Duodenal mucosa (tissue), 2 donors: ENCODE results near the gene VEGFA.

ENCODE experiments used
- H3K27ac ChIP-seq: one replicate; pipeline ENCODE4 v1.7.0; 2013; ENCODE audit warnings: low read depth, low read length
- H3K27me3 ChIP-seq, 2 donors: one replicate each; pipeline ENCODE4 v1.7.0; 2013; ENCODE audit warnings: low read length in 2 of 2, control low read depth in 1 of 2; ENCODE audit not compliant: insufficient read depth in 2 of 2, control insufficient read depth in 1 of 2
- H3K36me3 ChIP-seq, 2 donors: one replicate each; pipeline ENCODE4 v1.7.0; 2013; ENCODE audit warnings: low read length in 2 of 2, control low read depth in 1 of 2; ENCODE audit not compliant: insufficient read depth in 2 of 2, control insufficient read depth in 1 of 2
- H3K4me1 ChIP-seq, 2 donors: one replicate each; pipeline ENCODE4 v1.7.0; 2013; ENCODE audit warnings: low read length in 2 of 2, control low read depth in 1 of 2; ENCODE audit not compliant: insufficient read depth in 2 of 2, control insufficient read depth in 1 of 2
- H3K4me3 ChIP-seq, 2 donors: one replicate each; pipeline ENCODE4 v1.7.0; 2013; ENCODE audit warnings: low read length in 2 of 2, low read depth in 1 of 2
- H3K9ac ChIP-seq, 2 donors: one replicate each; pipeline ENCODE4 v1.7.0; 2013; ENCODE audit warnings: low read length in 2 of 2, low read depth in 1 of 2
- H3K9me3 ChIP-seq, 2 donors: one replicate each; pipeline ENCODE4 v1.7.0; 2013; ENCODE audit warnings: low read length in 2 of 2, control low read depth in 1 of 2; ENCODE audit not compliant: control insufficient read depth in 1 of 2

The VEGFA gene

GRCh38 chr6:43769526-43770371 lies at the start of gene VEGFA:
VEGFA (plus strand) TSS chr6:43770211.
- no peaks in the 10 kb centered on the region for H3K9me3 ChIP-seq
- H3K4me1 ChIP-seq = peaks cover 56 to 65% of the 10 kb centered on the region in 2 donors

GRCh38 chr6:43720999-43721398 lies 49.0 kb upstream of the VEGFA start:
- no peaks in the 10 kb centered on the region for H3K36me3 ChIP-seq
- H3K27ac ChIP-seq = no peak overlapping the region
- no peaks in the 10 kb centered on the region for H3K27me3 ChIP-seq
- H3K9ac ChIP-seq = no peak overlapping the region
- H3K9me3 ChIP-seq = no peaks in the 10 kb centered on the region
- no peak overlapping the region for H3K4me3 ChIP-seq
- H3K4me1 ChIP-seq = peaks cover 20 to 23% of the 10 kb centered on the region in 2 donors

More at GRCh38 chr6:43769526-43770371, at the start of gene VEGFA:
- peak within 1 kb of the TSS; percentile 97 to 99 for H3K9ac ChIP-seq
- H3K4me3 ChIP-seq = peak within 1 kb of the TSS; percentile 79 to 87
- H3K27me3 ChIP-seq = no peaks in the 10 kb centered on the region
- no peaks in the 10 kb centered on the region for H3K36me3 ChIP-seq
- peak within 1 kb of the TSS; percentile 96 for H3K27ac ChIP-seq

- Histone ChIP-seq H3K27me3 (no peaks in the 10 kb centered on the region), H3K4me3 (no peak overlapping the region), H3K9me3 (no peaks in the 10 kb centered on the region), H3K36me3 (no peaks in the 10 kb centered on the region), H3K27ac (no peak overlapping the region), H3K4me1 (peaks cover 20 to 23% of the 10 kb centered on the region in 2 donors), H3K9ac (no peak overlapping the region)
Observed at GRCh38 chr6:43722920-43723545, 47.0 kb upstream of the VEGFA start.

GRCh38 chr6:43723737-43724295 lies 46.2 kb upstream of the VEGFA start:
- H3K36me3 ChIP-seq = no peaks in the 10 kb centered on the region
- no peaks in the 10 kb centered on the region for H3K9me3 ChIP-seq
- peak overlapping the region in 1 of 2 donors; percentile 19 for H3K9ac ChIP-seq
- H3K4me1 ChIP-seq = peaks cover 22 to 24% of the 10 kb centered on the region in 2 donors
- no peak overlapping the region for H3K27ac ChIP-seq
- no peaks in the 10 kb centered on the region for H3K27me3 ChIP-seq
- no peak overlapping the region for H3K4me3 ChIP-seq

- Histone ChIP-seq H3K27ac (no peak overlapping the region), H3K9ac (no peak overlapping the region), H3K36me3 (no peaks in the 10 kb centered on the region), H3K27me3 (no peaks in the 10 kb centered on the region), H3K9me3 (no peaks in the 10 kb centered on the region), H3K4me3 (no peak overlapping the region), H3K4me1 (peaks cover 27 to 29% of the 10 kb centered on the region in 2 donors)
Observed at GRCh38 chr6:43724354-43724753, 45.7 kb upstream of the VEGFA start.

GRCh38 chr6:43724914-43725642 lies 44.9 kb upstream of the VEGFA start:
- Histone ChIP-seq H3K4me3 (no peak overlapping the region), H3K4me1 (peaks cover 27 to 29% of the 10 kb centered on the region in 2 donors), H3K36me3 (no peaks in the 10 kb centered on the region), H3K9me3 (no peaks in the 10 kb centered on the region), H3K9ac (no peak overlapping the region), H3K27me3 (no peaks in the 10 kb centered on the region), H3K27ac (no peak overlapping the region)

- H3K27ac ChIP-seq = no peak overlapping the region
Observed at GRCh38 chr6:43725643-43726580, 44.1 kb upstream of the VEGFA start.

GRCh38 chr6:43727634-43728033 lies 42.4 kb upstream of the VEGFA start:
- H3K27ac ChIP-seq = no peak overlapping the region
- peaks cover 0 to 5% of the 10 kb centered on the region in 2 donors for H3K9me3 ChIP-seq
- peaks cover 27 to 29% of the 10 kb centered on the region in 2 donors for H3K4me1 ChIP-seq
- no peaks in the 10 kb centered on the region for H3K27me3 ChIP-seq
- H3K4me3 ChIP-seq = no peak overlapping the region
- H3K9ac ChIP-seq = no peak overlapping the region
- H3K36me3 ChIP-seq = no peaks in the 10 kb centered on the region

More at GRCh38 chr6:43725643-43726580, 44.1 kb upstream of the VEGFA start:
- Histone ChIP-seq H3K27me3 (no peaks in the 10 kb centered on the region), H3K4me1 (peaks cover 27 to 29% of the 10 kb centered on the region in 2 donors), H3K4me3 (no peak overlapping the region), H3K36me3 (no peaks in the 10 kb centered on the region), H3K9ac (no peak overlapping the region), H3K9me3 (peaks cover 0 to under 1% of the 10 kb centered on the region in 2 donors)

GRCh38 chr6:43728586-43728985 lies 41.4 kb upstream of the VEGFA start:
- H3K27ac ChIP-seq = no peak overlapping the region
- peaks cover 27 to 31% of the 10 kb centered on the region in 2 donors for H3K4me1 ChIP-seq

More at GRCh38 chr6:43728586-43728985, 41.4 kb upstream of the VEGFA start:
- Histone ChIP-seq H3K9ac (peak overlapping the region in 1 of 2 donors; percentile 39), H3K36me3 (no peaks in the 10 kb centered on the region), H3K9me3 (peaks cover 0 to 5% of the 10 kb centered on the region in 2 donors), H3K27me3 (no peaks in the 10 kb centered on the region), H3K4me3 (no peak overlapping the region)
